ENCODE measurements around the gene LSS. TPM values are rescaled to one million over a fixed set of nuclear protein-coding genes. Genes with fewer than 3 reads are reported as not detected.

The LSS gene
- total and polyA plus RNA-seq, 10 of the 15 experiments (the other 5 are each of a cell fraction or from before 2014, with no cell fraction given): 2.9 to 82.4 (median 27.5) TPM

- ChIA-PET CTCF (interaction anchor here (0.5 to 2.4 kb wide), 7 partner anchors 83 to 497 kb away, joined by 3 to 29 read pairs (median 4); partner anchors contain the start of genes MCM3AP and YBEY), POLR2A (no interaction called here), RAD21 (ENCODE audit: unreplicated experiment) (interaction anchor here (0.7 to 2.4 kb wide), 4 partner anchors 144 to 184 kb away, joined by 3 to 17 read pairs (median 5); partner anchors contain the start of gene YBEY), SMC1A (ENCODE audit: uncharacterized antibody, unreplicated experiment) (interaction anchor here (2.2 to 2.9 kb wide), 2 partner anchors 12 to 143 kb away, joined by 7 to 15 read pairs; partner anchors contain the start of genes MCM3AP and YBEY)
- no peak overlapping the region for H2AFZ ChIP-seq (ENCODE audit: control insufficient read depth, low read depth, low read length)
- no peak overlapping the region for H3K4me3 ChIP-seq
- no peak overlapping the region for H3K4me2 ChIP-seq (ENCODE audit: control insufficient read depth, insufficient read depth)
- FAIRE-seq: no peak
- BruUV-seq (replicated peaks): no TSS peak
- no peaks in the 10 kb centered on the region; the same call in 1 of the 2 replicates for H3K4me1 ChIP-seq (ENCODE audit: control insufficient read depth, insufficient read depth, low read length)
- no peak overlapping the region for H3K27ac ChIP-seq (ENCODE audit: control insufficient read depth, insufficient read depth)
- no peak for ATAC-seq
- H3K9me3 ChIP-seq (replicated peaks; ENCODE audit: control insufficient read depth, insufficient read depth, low read length): no peaks in the 10 kb centered on the region; the same call in 2 of the 3 replicates
- 88% methylated on average over 43 of the region's 45 CpGs for WGBS (ENCODE audit: insufficient coverage, insufficient replicate concordance, low lambda C conversion rate, missing lambda C conversion rate)
- no peak for DNase-seq (ENCODE audit: low read depth, low spot score)
- no peaks in the 10 kb centered on the region for H3K27me3 ChIP-seq (replicated peaks in 1 of 2; ENCODE audit: control insufficient read depth in 2 of 2, insufficient read depth in 2 of 2, low read length in 1 of 2)
- no peaks in the 10 kb centered on the region for H3K36me3 ChIP-seq (ENCODE audit: control insufficient read depth in 2 of 2, insufficient read depth in 2 of 2, low read length in 1 of 2)
- TF ChIP-seq PML (IDR thresholded peaks at IDR 0.05; ENCODE audit: low read length) (no peak), ELK1 (IDR thresholded peaks at IDR 0.05; ENCODE audit: low read depth, low read length) (no peak), POU2F2 (IDR thresholded peaks at IDR 0.05; ENCODE audit: borderline replicate concordance, low read depth, low read length) (no peak), SMAD1 (IDR thresholded peaks at IDR 0.05; ENCODE audit: low read depth, partially characterized antibody) (no peak), IRF3 (IDR thresholded peaks at IDR 0.05) (no peak), SIN3A (IDR thresholded peaks at IDR 0.05; ENCODE audit: low read depth, low read length) (no peak), EED (IDR thresholded peaks at IDR 0.05; ENCODE audit: low read depth) (no peak), NKRF (conservative IDR thresholded peaks at IDR 0.05) (no peak), KLF5 (IDR thresholded peaks at IDR 0.05; ENCODE audit: partially characterized antibody) (no peak), IKZF2 (IDR thresholded peaks at IDR 0.05) (no peak), CHD4 (IDR thresholded peaks at IDR 0.05) (no peak), SMARCA5 (IDR thresholded peaks at IDR 0.05) (no peak), HDAC2 (IDR thresholded peaks at IDR 0.05) (no peak), SMC3 (IDR thresholded peaks at IDR 0.05; ENCODE audit: borderline replicate concordance, low read length) (no peak), SIX5 (IDR thresholded peaks at IDR 0.05; ENCODE audit: low read depth, low read length, severe bottlenecking) (no peak), TCF12 (IDR thresholded peaks at IDR 0.05; ENCODE audit: low read depth, low read length) (no peak)
- H3K9ac ChIP-seq (ENCODE audit: control insufficient read depth, insufficient read depth, low read length): no peak overlapping the region
- in situ Hi-C loops (cut with MboI): no loop called here
- H4K20me1 ChIP-seq (ENCODE audit: control insufficient read depth, insufficient read depth): no peaks in the 10 kb centered on the region
- H3K79me2 ChIP-seq (ENCODE audit: control insufficient read depth, insufficient read depth, low read length): no peaks in the 10 kb centered on the region
- intact Hi-C loops (cut with micrococcal nuclease; ENCODE audit: unreplicated experiment): loop anchor here (5.0 to 10.0 kb wide), 3 partner anchors 85 to 170 kb away; partner anchors contain the start of genes LSS, MCM3AP and YBEY
These were observed 86.6 kb downstream of the LSS start for GRCh38 chr21:46141767-46142581.

Measured in GM12878 (cell line).